ENCODE measurements around the gene ESYT1.

The ESYT1 gene

GRCh38 chr12:56081393-56082347, 46.4 kb upstream of the ESYT1 start:
- Histone ChIP-seq H4K20me1 (ENCODE audit: insufficient read depth, low read length, poor library complexity, severe bottlenecking) (no peaks in the 10 kb centered on the region), H3K36me3 (ENCODE audit: insufficient read depth, low read length) (no peaks in the 10 kb centered on the region), H3K4me3 (ENCODE audit: low read length, poor library complexity, severe bottlenecking) (no peak overlapping the region), H3K4me2 (ENCODE audit: low read depth, low read length, poor library complexity, severe bottlenecking) (no peak overlapping the region), H2AFZ (ENCODE audit: low read length) (no peak overlapping the region), H3K9me2 (replicated peaks; ENCODE audit: low read depth, low read length) (no peaks in the 10 kb centered on the region), H3K9me3 (ENCODE audit: insufficient read depth, low read depth, low read length) (no peaks in the 10 kb centered on the region), H3K79me2 (ENCODE audit: insufficient read depth, low read length) (no peaks in the 10 kb centered on the region), H3K27me3 (ENCODE audit: insufficient read depth, low read length, poor library complexity, severe bottlenecking) (no peaks in the 10 kb centered on the region), H3K9ac (ENCODE audit: low read depth, low read length, poor library complexity, severe bottlenecking) (no peak overlapping the region), H3F3A (ENCODE audit: low read depth) (no peaks in the 10 kb centered on the region), H3K4me1 (ENCODE audit: insufficient read depth, low read length, poor library complexity, severe bottlenecking) (peaks cover 8% of the 10 kb centered on the region)
- no peak for TF ChIP-seq EZH2phosphoT487 (IDR thresholded peaks at IDR 0.05; ENCODE audit: borderline replicate concordance)
- TF ChIP-seq CTCF (conservative IDR thresholded peaks at IDR 0.05; ENCODE audit: low read length) = no peak

- no peaks in the 10 kb centered on the region for H3K36me3 ChIP-seq (ENCODE audit: insufficient read depth, low read length)
- no peak overlapping the region for H2AFZ ChIP-seq (ENCODE audit: low read length)
- H3K4me1 ChIP-seq (ENCODE audit: insufficient read depth, low read length, poor library complexity, severe bottlenecking) = peaks cover 8% of the 10 kb centered on the region
- H3K79me2 ChIP-seq (ENCODE audit: insufficient read depth, low read length) = no peaks in the 10 kb centered on the region
- no peak for TF ChIP-seq EZH2phosphoT487 (IDR thresholded peaks at IDR 0.05; ENCODE audit: borderline replicate concordance)
- TF ChIP-seq CTCF (conservative IDR thresholded peaks at IDR 0.05; ENCODE audit: low read length) = no peak
- no peaks in the 10 kb centered on the region for H3K27me3 ChIP-seq (ENCODE audit: insufficient read depth, low read length, poor library complexity, severe bottlenecking)
- no peaks in the 10 kb centered on the region for H4K20me1 ChIP-seq (ENCODE audit: insufficient read depth, low read length, poor library complexity, severe bottlenecking)
- no peak overlapping the region for H3K4me3 ChIP-seq (ENCODE audit: low read length, poor library complexity, severe bottlenecking)
- H3K4me2 ChIP-seq (ENCODE audit: low read depth, low read length, poor library complexity, severe bottlenecking) = no peak overlapping the region
- no peak overlapping the region for H3K9ac ChIP-seq (ENCODE audit: low read depth, low read length, poor library complexity, severe bottlenecking)
- no peaks in the 10 kb centered on the region for H3K9me2 ChIP-seq (replicated peaks; ENCODE audit: low read depth, low read length)
- no peaks in the 10 kb centered on the region for H3K9me3 ChIP-seq (ENCODE audit: insufficient read depth, low read depth, low read length)
- no peaks in the 10 kb centered on the region for H3F3A ChIP-seq (ENCODE audit: low read depth)
These were observed 45.7 kb upstream of the ESYT1 start for GRCh38 chr12:56082382-56082781.

GRCh38 chr12:56082967-56083366, 45.1 kb upstream of the ESYT1 start:
- no peaks in the 10 kb centered on the region for H3K27me3 ChIP-seq (ENCODE audit: insufficient read depth, low read length, poor library complexity, severe bottlenecking)
- no peaks in the 10 kb centered on the region for H4K20me1 ChIP-seq (ENCODE audit: insufficient read depth, low read length, poor library complexity, severe bottlenecking)
- TF ChIP-seq CTCF (conservative IDR thresholded peaks at IDR 0.05; ENCODE audit: low read length) (no peak), EZH2phosphoT487 (IDR thresholded peaks at IDR 0.05; ENCODE audit: borderline replicate concordance) (no peak)
- H2AFZ ChIP-seq (ENCODE audit: low read length) = no peak overlapping the region
- H3K4me1 ChIP-seq (ENCODE audit: insufficient read depth, low read length, poor library complexity, severe bottlenecking) = peaks cover 8% of the 10 kb centered on the region
- H3K79me2 ChIP-seq (ENCODE audit: insufficient read depth, low read length) = no peaks in the 10 kb centered on the region
- H3K9ac ChIP-seq (ENCODE audit: low read depth, low read length, poor library complexity, severe bottlenecking) = no peak overlapping the region
- H3F3A ChIP-seq (ENCODE audit: low read depth) = no peaks in the 10 kb centered on the region
- no peaks in the 10 kb centered on the region for H3K9me3 ChIP-seq (ENCODE audit: insufficient read depth, low read depth, low read length)
- no peaks in the 10 kb centered on the region for H3K9me2 ChIP-seq (replicated peaks; ENCODE audit: low read depth, low read length)
- no peak overlapping the region for H3K4me2 ChIP-seq (ENCODE audit: low read depth, low read length, poor library complexity, severe bottlenecking)
- no peaks in the 10 kb centered on the region for H3K36me3 ChIP-seq (ENCODE audit: insufficient read depth, low read length)
- H3K4me3 ChIP-seq (ENCODE audit: low read length, poor library complexity, severe bottlenecking) = no peak overlapping the region
